Activated CD4-positive, alpha-beta T cell treated with anti-CD3 and anti-CD28 coated beads, Interleukin-2, amount 50 U/mL, for 1 hour (primary cell): Measurements from ENCODE around the gene STEAP4.

ENCODE experiments used
- DNase-seq: peaks from one replicate; pipeline ENCODE4 v3.0.0-alpha.2; 2020

The STEAP4 gene

DNA sequence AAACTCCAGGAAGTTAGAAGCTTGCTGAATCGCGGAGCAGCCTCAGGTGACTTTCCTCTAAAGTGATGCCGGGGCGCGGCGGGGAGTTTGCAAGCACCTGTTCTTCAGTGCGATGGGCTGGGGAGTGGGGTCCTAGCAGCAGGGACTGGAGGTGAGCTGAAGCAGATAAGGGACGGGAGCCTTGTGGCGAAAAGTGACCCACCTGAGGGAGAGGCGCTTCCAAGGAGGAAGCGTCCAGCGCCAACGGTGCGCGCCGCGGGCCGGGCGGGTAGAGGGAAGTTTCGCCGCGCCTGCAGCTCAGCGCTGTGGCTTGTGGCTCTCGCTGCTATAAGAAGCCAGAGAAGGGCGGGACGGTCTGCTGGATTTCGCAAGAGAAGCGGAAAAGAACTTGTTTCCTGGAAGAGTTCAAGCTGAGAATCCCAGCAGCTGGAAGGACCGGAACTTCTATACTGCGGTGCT, at the start of gene STEAP4:
STEAP4 (minus strand) TSS at position 305 of the 459 bp plus-strand sequence. CDS start 22,625 bp downstream, outside the sequence.
- no peak for DNase-seq

DNA sequence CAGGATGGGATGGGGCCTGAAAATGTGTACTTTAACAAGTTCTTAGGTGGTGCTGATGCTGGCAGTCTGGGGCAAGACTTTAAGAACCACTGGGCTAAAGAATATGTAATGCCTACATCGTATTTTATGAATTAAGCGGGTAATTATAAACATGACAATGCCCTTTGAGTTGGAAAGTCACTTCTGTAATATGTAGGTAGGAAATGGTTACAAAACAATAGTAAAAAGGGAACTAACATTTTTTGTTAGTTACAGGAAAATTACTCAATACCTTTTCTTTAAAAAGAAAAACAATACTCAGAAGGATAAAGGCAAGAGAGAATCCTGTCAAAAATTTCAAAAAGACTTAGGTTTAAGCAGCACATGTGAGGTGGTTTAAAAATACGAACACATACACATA, 48.3 kb upstream of the STEAP4 start:
- no peak for DNase-seq

DNA sequence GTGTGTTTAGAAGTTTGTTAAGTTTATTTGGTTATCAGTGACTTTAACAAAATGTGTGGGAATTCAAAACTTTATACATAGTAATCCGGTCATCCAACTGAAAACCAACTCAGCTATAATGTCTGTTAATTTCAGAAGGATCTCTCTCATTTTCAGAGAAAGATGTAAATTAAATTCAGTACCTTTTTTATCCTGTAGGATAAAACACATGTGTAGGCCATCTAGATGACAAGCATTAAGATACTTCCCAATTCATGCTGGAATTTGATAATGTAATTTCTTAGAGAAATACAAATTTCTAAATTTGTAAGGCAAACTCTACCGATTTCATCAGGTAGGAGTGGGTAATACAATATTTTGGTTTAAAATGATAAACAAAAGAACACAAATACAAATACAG, 43.4 kb upstream of the STEAP4 start:
- no peak for DNase-seq

DNA sequence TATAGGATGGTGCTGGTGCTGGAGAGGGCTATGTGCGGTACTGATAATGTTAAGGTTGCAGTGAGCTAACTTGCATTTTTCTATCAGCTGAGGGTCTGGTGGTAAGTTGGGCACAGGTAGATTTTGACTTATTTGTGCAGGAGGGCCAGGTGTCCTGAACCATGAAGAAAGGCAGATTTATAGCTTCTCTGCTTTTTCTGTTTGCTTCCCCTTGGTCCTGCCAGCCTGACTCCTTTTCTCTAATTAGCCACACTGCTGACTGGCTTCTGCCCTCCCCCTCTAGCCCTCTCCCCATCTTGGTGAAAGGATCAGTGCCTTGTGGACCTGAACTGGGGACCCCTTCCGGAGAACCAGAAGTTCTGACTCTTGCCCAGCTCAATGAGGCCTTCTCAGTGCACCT, 40.8 kb upstream of the STEAP4 start:
- DNase-seq, result no peak

DNA sequence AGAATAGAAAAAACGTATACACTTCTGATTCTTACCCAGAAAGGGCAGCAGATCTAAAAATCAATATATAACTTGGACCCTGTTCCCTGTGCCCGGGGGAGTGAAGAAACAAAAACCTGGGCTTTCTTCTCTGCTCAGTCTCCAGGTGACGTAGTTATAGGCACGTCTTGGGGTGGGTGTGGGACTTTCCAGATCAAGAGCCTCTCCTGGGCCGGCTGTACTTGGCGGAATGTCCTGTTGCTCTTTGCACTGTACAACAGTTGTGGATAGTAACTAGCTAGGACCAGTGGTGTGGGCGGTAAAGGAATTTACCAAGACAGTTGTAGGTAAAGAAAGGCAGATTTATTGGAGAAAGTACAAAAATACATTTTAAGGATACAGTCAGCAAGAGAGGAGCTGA, 40.4 kb upstream of the STEAP4 start:
- DNase-seq, result no peak

DNA sequence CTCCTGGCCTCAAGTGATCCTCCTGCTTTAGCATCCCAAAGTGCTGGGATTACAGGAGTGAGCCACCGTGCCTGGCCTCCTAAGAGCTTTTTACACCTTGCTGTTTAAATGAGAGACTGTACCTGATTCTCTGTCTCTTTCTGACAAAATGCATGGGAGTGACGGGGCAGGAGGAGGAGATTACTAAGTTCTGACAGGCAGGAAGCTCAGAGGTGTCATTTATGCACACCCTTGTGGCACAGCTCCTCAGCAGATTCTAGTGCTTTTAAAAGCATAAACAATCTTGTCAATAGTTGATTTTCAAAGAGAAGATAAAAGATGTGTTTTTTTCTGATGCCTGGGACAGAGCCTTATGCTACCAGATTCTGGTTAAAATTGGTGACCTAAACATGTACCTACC, 39.7 kb upstream of the STEAP4 start:
- no peak for DNase-seq

DNA sequence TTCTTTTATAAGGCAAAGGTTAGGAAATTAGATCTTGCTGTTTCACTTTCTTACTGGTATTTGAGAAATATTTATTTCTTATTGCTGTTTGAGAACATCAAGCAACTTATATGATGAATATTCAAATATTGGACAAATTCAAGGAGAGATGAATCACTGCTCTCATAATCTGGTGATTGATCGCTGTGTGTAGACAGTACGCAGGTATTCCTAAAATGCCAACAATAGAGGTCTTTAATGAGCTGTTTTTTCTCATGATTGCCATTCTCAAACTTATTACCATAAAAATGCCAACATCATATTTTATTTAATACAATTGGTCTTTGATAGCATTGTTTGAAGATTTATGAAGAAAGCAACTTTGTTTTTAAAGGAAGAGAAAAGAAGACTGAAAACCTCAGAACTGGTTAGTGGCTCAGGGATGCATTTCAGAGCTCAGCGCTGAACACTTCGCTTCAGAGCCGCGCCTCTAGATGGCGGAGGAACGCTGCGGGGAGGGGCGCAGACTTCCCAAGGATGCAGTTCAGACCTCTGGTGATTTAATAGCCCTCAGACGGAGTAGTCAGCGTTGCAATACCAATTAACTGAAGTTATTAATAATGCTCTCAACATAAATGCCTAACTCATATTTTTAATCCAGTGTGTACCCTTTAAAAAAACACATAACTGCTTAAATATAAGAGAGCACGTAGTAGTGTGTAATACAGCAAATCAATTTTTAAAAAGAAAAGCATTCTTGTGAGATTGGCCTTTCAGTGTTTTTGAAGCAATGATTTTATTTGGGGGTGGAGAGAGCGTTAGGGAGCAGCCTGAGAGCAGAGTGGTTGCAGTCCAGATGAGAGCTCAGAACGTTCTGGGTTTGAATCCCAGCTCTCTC, 38.5 kb upstream of the STEAP4 start:
- DNase-seq, result no peak

DNA sequence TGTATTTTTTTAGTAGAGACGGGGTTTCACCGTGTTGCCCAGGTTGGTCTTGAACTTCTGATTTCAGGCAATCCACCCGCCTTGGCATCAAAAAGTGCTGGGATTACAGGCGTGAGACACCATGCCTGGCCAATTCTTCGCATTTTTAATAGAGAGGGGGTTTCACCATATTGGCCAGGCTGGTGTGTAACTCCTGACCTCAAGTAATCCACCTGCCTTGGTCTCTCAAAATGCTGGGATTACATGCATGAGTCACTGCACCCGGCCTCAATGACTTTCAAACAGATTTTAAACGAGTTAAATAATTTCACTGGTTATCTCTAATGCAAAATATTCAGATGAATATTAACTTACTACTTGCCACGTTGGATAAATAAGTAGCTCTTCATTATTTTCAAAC, 37.6 kb upstream of the STEAP4 start:
- DNase-seq, result no peak

DNA sequence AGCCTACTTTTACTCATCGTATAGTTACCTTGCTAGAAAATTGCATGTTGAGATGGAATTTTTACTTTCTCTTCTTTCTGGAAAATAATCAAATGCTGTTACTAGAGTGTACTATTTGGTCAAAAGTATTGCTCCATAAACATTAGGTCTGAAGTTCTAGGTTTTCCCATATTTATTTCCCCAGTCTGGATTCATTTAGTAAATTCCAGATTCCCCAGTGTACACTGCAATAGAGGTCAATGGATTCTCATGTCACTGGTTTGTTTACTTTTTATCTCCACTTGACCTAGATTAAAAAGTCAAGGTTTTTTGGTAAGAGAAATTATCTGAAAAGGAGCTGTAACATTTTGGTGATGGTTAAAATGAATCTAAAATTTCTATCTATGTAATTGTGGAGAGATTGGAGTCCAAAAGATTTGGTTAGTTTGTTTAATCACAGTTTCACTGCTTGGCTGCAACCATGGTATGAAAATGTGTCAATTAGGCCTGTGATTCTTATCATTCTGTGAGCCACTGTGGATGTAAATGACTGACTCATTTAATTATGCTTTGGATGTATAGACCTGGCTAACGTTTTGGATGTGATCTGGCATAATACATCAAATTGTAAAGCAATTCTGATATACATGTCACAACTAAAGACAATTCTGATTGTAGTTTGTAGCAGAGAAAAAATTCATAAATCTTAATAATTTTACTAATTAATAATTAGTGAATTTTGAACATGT, 32.7 kb upstream of the STEAP4 start:
- DNase-seq, result no peak

DNA sequence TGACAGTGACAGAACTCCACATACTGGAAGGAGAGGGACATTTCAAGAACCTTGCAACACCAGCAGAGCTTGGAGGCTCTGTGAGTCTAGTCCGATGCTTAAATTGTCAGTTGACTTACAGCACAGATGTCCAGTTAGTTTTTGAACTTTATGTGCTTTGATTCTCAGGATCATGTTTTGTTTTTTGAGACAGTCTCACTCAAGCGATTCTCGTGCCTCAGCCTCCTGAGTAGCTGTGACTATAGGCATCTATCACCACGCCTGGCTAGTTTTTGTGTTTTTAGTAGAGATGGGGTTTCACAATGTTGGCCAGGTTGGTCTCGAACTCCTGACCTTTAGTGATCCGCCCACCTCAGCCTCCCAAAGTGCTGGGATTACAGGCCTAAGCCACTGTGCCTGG, 31.8 kb upstream of the STEAP4 start:
- no peak for DNase-seq

DNA sequence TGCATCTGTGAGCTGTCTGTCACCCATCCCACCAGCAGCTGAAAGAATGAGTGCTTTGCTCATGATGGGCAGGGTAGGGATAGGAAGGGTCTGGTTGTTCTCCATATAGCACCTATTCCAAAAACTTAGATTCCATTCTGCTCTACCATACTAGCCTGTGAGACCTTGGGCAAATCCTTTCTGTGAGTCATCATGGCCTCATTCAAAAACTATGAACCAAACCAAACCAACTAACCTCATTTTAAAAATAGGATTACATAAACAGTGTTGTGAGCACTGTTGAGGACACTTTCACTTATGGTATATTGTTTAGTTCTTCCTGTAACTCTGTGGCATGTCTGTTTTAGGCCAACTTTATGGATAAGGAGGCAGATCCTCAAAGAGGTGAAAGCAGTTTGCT, 30.9 kb upstream of the STEAP4 start:
- no peak for DNase-seq

DNA sequence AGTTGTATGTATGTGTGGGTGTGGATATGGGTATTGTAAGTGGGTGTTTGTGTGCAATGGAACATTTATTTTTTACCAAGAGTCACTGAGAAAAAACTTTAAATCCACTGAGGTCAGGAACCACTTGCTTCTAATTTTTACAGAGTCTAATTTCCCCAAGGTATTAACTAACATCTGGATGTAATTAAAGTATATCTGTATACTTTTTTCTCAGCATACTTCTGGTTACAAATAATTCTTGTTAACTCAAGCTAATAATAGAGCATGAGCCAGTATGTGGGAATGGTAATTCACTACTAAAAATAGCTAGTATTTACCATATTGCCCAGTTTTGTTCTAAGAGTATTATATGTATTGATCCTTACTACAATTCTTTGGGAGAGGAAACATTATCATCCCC, 24.6 kb upstream of the STEAP4 start:
- no peak for DNase-seq

DNA sequence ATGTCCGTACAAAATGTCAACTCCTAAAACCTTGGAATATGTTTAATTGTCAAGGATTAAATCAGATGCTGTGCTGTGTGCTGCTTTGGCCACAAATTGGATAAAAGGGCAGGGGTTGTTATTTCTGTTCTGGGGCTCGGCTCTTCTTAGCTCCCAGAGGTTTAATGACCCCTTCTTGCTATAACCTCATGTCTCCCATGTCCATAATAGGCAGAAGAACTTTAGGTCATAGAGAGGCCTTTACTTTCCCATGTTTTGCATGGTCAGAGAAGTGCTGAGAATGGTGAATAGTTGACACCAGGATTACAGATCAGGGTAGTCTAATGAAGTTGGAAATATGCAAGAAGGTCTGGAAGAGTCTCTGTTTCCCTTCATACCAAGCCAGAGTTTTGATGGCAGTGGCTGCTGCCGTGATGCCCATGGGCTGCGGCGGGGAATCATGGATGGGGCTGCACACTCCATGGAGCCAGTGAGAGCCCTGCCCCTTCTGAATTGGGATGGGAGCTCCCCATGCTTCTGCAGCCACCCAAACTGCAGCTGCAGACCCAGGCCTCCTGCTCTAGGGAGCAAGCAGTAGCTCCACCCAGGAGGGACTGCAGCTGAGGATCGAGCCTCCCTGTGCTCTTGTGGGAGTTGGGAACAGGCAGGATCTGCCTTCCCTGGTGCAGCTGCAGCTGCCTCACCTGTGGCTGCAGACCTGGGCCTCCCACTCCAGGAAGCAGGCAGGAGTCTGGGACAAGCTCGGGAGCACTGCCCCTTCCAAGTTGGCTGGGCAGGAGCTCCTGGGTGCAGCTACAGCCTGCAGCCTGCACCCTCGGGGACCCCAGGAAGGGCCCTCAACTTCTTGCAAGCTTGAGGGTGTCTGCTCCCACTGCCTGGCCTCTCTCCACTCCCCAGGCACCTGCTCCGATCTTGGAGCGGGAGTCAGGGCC, 23.1 kb upstream of the STEAP4 start:
- no peak for DNase-seq

DNA sequence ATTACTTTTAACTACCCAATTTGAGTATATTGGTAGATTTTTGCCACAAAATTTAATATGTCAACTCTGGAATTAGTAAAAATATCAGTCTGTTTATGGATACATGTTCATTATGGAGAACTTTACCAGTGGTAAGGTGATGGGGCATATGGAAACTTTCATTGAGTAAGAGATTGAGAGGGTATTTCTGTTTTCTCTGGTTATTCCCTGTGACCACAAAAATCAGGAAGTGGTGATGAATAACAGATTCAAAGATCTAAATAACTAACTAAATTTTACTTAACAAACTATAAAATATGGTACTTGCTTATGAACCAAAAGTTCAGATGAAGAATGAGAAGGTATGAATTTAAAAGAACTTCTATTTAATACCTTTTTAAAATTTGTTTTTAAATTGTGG, 22.1 kb upstream of the STEAP4 start:
- no peak for DNase-seq

DNA sequence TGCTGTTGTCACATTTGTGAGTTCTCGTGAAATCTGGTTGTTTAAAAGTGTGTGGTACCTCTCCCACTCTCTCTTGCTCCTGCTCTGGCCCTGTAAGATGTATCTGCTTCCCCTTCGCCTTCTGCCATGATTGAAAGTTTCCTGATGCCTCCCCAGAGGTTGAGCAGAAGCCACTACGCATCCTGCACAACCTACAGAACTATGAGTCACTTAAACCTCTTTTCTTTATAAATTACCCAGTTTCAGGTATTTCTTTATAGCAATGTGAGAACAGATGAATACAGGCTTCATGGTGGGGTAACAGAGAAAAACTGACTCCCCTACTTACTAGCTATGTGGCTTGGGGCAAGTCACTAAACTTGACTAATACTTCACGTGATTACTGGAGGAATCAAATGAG, 18.0 kb upstream of the STEAP4 start:
- no peak for DNase-seq

DNA sequence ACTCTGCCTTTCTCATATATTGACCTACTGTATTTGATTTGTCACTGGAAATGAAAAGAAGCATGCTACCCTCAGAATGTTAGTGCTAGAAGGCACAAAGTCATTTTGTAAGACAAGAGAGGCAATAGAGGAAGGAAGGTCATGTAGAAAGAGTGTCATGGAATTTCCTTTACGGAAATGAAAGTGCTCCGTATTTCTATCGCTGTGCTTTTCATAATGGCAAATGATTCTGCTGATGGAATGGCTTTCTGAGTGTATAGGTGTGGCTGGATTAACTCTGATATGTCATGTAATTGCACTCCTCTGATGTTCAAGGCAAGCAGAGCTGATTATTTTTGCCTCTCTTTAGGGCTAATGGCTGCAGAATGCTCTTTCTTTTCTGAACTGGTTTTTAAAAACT, 15.5 kb upstream of the STEAP4 start:
- no peak for DNase-seq

DNA sequence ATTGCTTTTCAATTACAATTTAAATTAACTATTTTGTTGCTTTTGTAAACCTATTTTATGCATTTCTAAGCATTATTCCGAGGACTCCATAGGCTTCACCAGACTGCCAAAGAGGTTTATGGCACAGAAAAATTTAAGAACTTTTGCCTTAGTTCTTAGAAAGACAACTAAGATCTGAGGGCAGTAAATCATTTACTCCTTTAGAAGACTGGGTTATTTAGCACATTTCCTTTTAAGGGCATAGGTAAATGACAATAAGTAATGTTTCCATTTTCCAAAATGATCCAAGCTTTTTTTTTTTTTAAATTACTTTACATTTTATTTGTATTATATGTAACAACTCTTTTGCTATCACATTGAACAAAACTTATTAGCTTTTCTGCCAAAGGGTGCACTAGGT, 15.0 kb upstream of the STEAP4 start:
- no peak for DNase-seq

DNA sequence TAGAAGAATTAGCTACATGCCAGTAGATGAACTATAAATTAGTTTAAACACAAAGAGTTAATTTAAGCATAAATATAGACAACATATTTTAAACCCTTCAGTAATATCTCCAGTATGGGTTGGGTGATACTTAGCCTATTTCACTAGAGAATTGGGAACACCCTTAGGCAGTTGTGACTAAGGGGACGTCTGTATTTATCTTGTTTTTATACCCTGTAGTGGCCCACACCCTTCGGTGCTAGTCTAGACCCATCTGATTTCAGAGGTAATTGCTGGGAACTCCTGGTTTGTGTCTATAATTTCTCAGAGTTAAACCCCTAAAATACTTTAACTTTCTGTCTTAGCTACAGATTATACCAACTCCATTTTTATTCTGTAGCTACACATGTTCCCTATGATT, 11.5 kb upstream of the STEAP4 start:
- DNase-seq, result no peak

DNA sequence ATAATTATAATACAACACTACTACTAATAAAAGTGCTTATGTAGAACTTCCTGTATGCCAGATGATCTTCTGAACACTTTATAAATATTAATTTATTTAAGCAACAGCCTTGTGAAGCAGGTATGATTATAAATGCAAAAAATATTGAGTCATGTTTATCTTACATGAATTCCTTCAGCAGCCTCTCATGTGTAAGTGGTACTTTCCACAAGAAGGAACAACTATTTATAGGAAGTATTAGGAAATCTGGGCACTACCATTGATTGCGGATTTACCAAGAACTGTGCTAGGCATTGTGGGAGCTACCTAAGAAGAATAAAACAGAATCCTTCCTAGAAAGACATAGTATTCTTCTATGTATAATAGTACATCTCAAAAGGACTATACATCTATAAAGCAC, 10.7 kb upstream of the STEAP4 start:
- DNase-seq, result no peak

DNA sequence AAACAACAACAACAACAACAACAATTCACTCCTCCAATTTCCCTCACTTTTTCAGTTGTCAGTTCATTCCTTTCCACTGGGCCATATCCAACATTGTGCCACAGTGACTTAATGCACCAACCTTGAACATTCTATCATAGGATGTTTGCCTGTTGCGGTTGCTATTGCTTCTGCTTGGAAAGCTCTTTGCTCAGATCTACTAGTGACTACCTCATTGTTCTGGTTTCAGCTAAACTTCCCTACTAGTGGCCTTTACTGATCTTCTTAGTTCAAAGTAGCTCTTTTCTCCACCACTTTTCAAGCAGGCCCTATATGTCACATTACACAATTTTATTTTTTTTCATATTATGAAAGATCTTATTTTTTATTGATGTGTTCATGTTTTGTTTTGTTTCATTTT, 9.8 kb upstream of the STEAP4 start:
- DNase-seq, result no peak

DNA sequence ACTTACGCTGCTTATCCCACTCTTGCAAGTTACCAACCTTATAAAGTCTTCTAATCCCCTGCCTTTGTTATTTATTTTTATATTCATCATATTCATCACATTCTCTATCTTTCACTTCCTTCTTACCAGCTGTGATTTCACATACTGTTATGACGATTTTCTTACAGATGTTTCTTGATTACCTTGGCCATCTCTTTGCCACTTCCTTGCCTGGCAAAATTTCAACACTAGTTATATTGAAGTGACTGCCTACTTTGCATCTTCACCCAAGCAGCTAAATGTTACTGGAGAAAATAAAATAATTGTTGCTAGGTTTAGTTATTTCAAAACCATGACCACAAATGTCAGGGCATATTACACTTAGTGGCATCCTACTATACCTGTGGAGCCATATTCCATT, 8.8 kb upstream of the STEAP4 start:
- no peak for DNase-seq

DNA sequence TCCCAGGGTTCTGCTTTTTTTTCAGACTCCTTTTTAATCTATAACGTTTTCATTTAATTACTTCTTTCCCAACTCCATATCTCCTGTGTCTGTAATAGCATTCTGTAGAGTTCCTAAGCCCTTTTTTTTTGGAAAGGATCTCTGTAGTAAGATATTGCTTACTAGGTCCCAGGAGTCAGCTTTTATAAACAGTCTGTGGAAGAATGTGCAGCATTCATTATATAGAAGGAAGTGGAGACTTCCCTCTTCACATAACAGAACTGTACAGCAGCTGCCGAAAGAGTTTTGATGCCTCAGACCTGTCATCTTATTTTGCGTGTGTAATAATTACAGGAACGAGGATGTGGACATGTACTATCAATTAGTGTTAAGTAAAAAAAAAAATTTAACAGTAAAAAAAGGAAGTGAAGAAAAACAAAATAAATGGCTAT, 7.4 kb upstream of the STEAP4 start:
- no peak for DNase-seq

DNA sequence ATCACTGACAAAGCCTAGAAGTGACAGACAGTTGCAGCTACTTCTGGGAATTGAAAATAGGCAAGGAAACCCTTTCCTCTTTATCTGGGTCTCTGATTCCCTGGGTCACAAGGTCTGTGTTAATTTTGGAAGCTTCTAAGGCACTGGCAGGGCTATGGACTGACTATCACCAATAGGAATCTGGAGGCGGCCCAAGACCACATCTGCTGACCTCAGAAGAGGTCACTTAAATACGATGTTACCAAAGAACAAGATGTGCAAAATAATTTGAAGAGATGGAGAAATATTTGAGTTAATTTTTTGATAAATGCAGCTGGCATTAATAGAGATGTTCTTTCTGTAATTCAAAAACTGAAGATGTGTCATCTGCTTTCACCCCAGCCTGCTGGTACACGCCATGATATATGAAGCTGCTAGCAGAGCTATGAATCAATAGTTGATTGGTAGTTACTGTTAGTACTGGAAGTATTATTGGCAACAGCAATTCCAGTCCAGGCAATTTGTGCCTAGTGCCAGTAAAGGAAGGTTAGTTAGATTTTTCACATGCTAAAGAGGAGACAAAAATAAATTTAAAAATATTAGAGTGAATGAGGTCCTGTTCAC, 5.5 kb upstream of the STEAP4 start:
- no peak for DNase-seq
